C4-2B (cell line): Measurements from ENCODE around the gene KRT35.

Source experiments
- CTCF ChIP-seq: fragments of 450-650 bp; conservative IDR thresholded peaks from 2 replicates; pipeline ENCODE4 v1.5.1; 2017; ENCODE audit warnings: mild to moderate bottlenecking
- ZFX ChIP-seq: fragments of 450-650 bp; IDR thresholded peaks from 2 replicates; pipeline ENCODE4 v1.6.1; 2017

GRCh38 chr17:41513168-41513547 is 32.2 kb upstream of the KRT35 start:
- TF ChIP-seq CTCF (no peak), ZFX (no peak)
